NCI-H146 (cell line): ENCODE data around the gene GH2.
"Not testable (repeated sequence)": the region's sequence is repeated elsewhere in the genome, so short reads cannot be mapped to it uniquely, and the experiment has no call there.

Experiments
- DNase-seq: peaks from one replicate; lab custom pipeline; 2025; lab: John Stamatoyannopoulos, UW

The GH2 gene

GRCh38 chr17:63911041-63911635 lies 29.4 kb upstream of the GH2 start, which contains the start of gene CSHL1:
Gene CSHL1 (minus strand): TSS chr17:63911258. CDS start chr17:63911196, 62 bp downstream.
- DNase-seq: no peak

DNA sequence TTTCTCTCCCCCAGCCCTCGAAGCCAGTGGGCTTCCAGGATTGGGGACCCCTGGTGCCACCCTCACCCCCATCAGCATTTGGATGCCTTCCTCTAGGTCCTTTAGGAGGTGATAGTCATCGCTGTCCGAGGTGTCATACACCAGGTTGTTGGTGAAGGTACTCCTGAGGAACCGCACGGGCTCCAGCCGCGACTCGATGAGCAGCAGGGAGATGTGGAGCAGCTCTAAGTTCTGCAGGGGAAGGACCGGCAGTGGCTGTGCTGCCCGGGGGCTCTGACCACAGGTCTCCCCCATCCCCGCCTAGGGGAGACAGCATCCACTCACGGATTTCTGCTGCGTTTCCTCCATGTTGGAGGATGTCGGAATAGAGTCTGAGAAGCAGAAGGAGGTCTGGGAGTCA lies 28.4 kb upstream of the GH2 start:
- DNase-seq: no peak

DNA sequence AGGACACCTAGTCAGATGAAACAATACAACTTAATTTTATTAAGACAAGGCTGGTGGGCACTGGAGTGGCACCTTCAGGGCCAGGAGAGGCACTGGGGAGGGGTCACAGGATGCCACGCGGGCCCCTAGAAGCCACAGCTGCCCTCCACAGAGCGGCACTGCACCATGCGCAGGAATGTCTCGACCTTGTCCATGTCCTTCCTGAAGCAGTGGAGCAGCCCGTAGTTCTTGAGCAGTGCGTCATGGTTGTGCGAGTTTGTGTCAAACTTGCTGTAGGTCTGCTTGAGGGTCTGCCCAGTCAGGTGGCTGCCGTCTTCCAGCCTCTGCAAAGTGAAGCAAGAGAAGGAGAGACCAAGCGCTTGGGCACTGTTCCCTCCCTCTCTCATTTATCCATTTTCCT lies 27.8 kb upstream of the GH2 start:
- not testable (repeated sequence) for DNase-seq

GRCh38 chr17:63907161-63907778 lies 25.5 kb upstream of the GH2 start:
- not testable (repeated sequence) for DNase-seq

DNA sequence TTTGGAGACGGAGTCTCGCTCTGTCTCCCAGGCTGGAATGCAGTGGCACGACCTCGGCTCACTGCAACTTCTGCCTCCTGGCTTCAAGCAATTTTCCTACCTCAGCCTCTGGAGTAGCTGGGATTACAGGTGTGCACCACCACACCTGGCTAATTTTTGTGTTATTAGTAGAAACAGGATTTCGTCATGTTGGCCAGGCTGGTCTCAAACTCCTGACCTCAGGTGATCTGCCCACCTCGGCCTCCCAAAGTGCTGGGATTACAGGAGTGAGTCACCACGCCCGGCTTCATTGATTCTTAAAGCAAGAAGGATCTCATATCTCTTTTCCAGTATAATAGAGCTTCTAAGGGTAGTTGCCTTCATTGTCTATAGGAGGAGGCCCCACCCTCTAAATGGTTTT lies 23.1 kb upstream of the GH2 start:
- not testable (repeated sequence) for DNase-seq

- DNase-seq: not testable (repeated sequence)
These were observed 22.1 kb upstream of the GH2 start for GRCh38 chr17:63903787-63904201.

GRCh38 chr17:63901971-63902370 lies 20.2 kb upstream of the GH2 start:
- DNase-seq: not testable (repeated sequence)

- peak; percentile 16 for DNase-seq
These were observed 17.4 kb upstream of the GH2 start for GRCh38 chr17:63898899-63899798.

GRCh38 chr17:63896524-63897354 lies 15.0 kb upstream of the GH2 start, which contains the start of gene CSH1:
Gene CSH1 (minus strand): TSS chr17:63896574. CDS start chr17:63896511, 63 bp downstream.
- DNase-seq: not testable (repeated sequence)

GRCh38 chr17:63894821-63895220 lies 13.1 kb upstream of the GH2 start:
- DNase-seq: not testable (repeated sequence)

GRCh38 chr17:63894021-63894420 lies 12.3 kb upstream of the GH2 start:
- DNase-seq: not testable (repeated sequence)

GRCh38 chr17:63892316-63893037 lies 10.7 kb upstream of the GH2 start:
- peak; percentile 19 for DNase-seq

DNA sequence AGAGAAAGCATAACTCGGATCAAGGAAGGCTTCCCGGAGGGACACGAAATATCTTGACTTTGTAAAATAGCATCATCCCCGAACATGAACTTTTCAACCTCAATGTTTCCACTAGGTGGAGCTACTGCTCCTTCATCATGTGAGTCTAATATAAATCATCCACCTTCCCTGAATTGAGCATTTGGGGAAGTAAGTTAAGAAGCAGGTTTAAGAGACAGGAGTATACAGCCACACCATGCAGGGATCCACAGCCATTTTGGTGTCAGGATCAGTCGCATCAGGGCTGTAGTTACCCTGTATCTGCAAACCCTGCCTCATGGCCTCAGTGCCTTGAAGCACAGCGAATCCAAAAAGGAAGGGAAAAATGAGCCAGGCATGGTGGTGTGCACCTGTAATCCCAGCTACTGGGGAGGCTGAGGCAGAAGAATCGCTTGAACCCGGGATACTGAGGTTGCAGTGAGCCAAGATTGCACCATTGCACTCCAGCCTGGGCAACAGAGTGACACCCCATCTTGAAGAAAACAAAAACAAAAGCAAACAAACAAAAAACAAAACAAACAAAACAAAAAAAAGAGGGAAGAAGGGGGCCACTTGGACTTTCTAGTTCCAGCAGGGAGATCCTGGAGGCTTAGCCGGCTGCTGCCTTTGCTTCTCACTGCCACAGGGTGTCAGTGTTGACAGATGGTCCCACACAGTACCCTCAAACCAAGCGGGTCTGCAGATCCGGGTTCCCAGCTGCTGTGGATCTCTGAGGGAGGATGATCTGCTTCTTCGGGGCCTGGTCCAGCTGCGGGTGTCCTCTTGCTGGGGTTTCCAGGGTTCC lies 7.5 kb upstream of the GH2 start:
- peak; percentile 27 for DNase-seq

DNA sequence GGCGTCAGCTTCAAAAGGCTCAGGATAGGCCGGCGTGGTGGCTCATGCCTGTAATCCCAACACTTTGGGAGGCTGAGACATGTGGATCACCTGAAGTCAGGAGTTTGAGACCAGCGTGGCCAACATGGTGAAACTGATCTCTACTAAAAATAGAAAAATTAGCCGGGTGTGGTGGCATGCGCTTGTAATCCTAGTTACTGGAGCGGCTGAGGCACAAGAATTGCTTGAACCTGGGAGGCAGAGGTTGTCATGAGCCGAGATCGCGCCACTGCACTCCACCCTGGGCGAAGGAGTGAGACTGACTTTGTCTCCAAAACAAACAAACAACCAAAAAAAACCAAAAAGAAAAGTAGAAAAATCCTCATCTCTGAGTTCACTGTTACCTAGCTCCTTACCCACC lies 3.4 kb upstream of the GH2 start:
- DNase-seq: not testable (repeated sequence)

- DNase-seq: not testable (repeated sequence)
These were observed 932 bp upstream of the GH2 start for GRCh38 chr17:63882626-63883126.

- DNase-seq: not testable (repeated sequence)
These were observed 407 bp downstream of the GH2 start for GRCh38 chr17:63881337-63881736.

DNA sequence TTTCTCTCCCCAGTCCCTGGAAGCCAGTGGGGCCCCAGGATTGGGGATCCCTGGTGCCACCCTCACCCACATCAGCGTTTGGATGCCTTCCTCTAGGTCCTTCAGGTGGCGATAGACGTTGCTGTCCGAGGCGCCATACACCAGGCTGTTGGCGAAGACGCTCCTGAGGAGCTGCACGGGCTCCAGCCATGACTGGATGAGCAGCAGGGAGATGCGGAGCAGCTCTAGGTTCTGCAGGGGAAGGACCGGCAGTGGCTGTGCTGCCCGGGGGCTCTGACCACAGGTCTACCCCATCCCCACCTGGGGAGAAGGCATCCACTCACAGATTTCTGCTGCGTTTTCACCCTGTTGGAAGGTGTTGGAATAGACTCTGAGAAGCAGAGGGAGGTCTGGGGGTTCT lies 1.0 kb downstream of the GH2 start:
- no peak for DNase-seq

- DNase-seq: not testable (repeated sequence)
These were observed 3.3 kb downstream of the GH2 start for GRCh38 chr17:63878413-63878812.

DNA sequence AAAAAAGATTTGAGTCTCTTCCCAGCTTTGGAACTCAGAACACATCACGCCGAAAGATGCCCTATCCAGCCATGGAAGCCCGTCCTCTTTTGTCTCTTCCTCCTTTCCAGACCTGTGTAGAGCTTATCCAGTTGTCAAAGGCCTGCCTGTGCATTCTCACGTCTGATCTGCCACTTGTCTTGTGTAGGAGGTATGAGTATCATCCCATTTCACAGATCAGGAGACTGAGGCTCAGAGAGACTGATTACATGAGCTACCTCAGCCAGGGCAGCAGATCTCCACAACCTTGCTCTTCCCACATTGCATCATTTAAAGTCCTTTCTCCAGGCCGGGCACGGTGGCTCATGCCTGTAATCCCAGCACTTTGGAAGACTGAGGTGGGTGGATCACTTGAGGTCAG lies 7.1 kb downstream of the GH2 start:
- not testable (repeated sequence) for DNase-seq
